GM20431 (cell line): ENCODE data around the gene MGAT5B.
"Not testable (repeated sequence)": the region's sequence is repeated elsewhere in the genome, so short reads cannot be mapped to it uniquely, and the experiment has no call there.

Experiments
- in situ Hi-C: fragments of 300-500 bp; cut with MseI, MboI; formaldehyde crosslinking; loops from one replicate; pipeline ENCODE4 v1.15.0; 2020; ENCODE audit warnings: low sequenced_read_pairs; ENCODE audit not compliant: unreplicated experiment

MGAT5B gene

GRCh38 chr17:76868176-76868668 lies at the start of gene MGAT5B:
Gene MGAT5B, plus strand, starts transcription at chr17:76868404. Its CDS starts 626 bp downstream, at chr17:76869030.
- in situ Hi-C loops: loop anchor here (10.0 to 25.0 kb wide), 2 partner anchors 197 to 394 kb away; no protein-coding TSS in a partner anchor

GRCh38 chr17:76820039-76820438 lies 48.2 kb upstream of the MGAT5B start:
- in situ Hi-C loops: no loop called here

- in situ Hi-C loops: no loop called here
Measured at GRCh38 chr17:76820561-76820960, 47.6 kb upstream of the MGAT5B start.

GRCh38 chr17:76822184-76822778 lies 45.9 kb upstream of the MGAT5B start:
- in situ Hi-C loops: no loop called here

GRCh38 chr17:76824093-76824492 lies 44.1 kb upstream of the MGAT5B start:
- in situ Hi-C loops: no loop called here

GRCh38 chr17:76826330-76827068 lies 41.7 kb upstream of the MGAT5B start:
- in situ Hi-C loops: no loop called here

- in situ Hi-C loops: no loop called here
Measured at GRCh38 chr17:76827736-76828135, 40.5 kb upstream of the MGAT5B start.

GRCh38 chr17:76830987-76831715 lies 37.1 kb upstream of the MGAT5B start:
- in situ Hi-C loops: no loop called here

GRCh38 chr17:76833034-76833644 lies 35.1 kb upstream of the MGAT5B start:
- in situ Hi-C loops: no loop called here

GRCh38 chr17:76833747-76834146 lies 34.5 kb upstream of the MGAT5B start:
- in situ Hi-C loops: no loop called here

GRCh38 chr17:76834870-76835269 lies 33.3 kb upstream of the MGAT5B start:
- in situ Hi-C loops: no loop called here

- in situ Hi-C loops: no loop called here
Measured at GRCh38 chr17:76840443-76840767, 27.8 kb upstream of the MGAT5B start.

- in situ Hi-C loops: no loop called here
Measured at GRCh38 chr17:76840884-76841775, 27.1 kb upstream of the MGAT5B start.

- in situ Hi-C loops: no loop called here
Measured at GRCh38 chr17:76841776-76842405, 26.3 kb upstream of the MGAT5B start.

GRCh38 chr17:76843068-76843467 lies 25.1 kb upstream of the MGAT5B start:
- in situ Hi-C loops: not testable (repeated sequence)

- in situ Hi-C loops: no loop called here
Measured at GRCh38 chr17:76843703-76844484, 24.3 kb upstream of the MGAT5B start.

GRCh38 chr17:76844485-76844829 lies 23.7 kb upstream of the MGAT5B start:
- in situ Hi-C loops: no loop called here

- in situ Hi-C loops: no loop called here
Measured at GRCh38 chr17:76844846-76845245, 23.4 kb upstream of the MGAT5B start.
